Heart right ventricle (tissue), 16 donors: ENCODE data around the gene CAPRIN1. TPM values are rescaled to one million over a fixed set of nuclear protein-coding genes. Genes with fewer than 3 reads are reported as not detected.

Source experiments
- ATAC-seq, 8 donors: fragments of 200-7000 bp; cut with Tn5 transposase; one replicate each; pipeline ENCODE4 v1.9.1; 2020; ENCODE audit warnings: mild to moderate bottlenecking in 8 of 8, moderate library complexity in 8 of 8, moderate number of reproducible peaks in 1 of 8
- DNase-seq, 2 donors: peaks; one replicate each; pipeline ENCODE4 v3.0.0-alpha.2; 2020
- H3K27ac ChIP-seq, 10 donors: fragments of 200-600 bp; sonication (generic) in 2 of 10; one replicate each; pipeline versions ENCODE4 v1.5.0 to v1.8.0; 2020 to 2022; ENCODE audit warnings: mild to moderate bottlenecking in 3 of 10
- H3K27me3 ChIP-seq, 7 donors: fragments of 200-600 bp; one replicate each; pipeline ENCODE4 v1.8.0; 2021 to 2022; ENCODE audit warnings: mild to moderate bottlenecking in 2 of 7
- H3K36me3 ChIP-seq, 9 donors: fragments of 200-600 bp; sonication (generic) in 1 of 9; one replicate each; pipeline versions ENCODE4 v1.5.0 to v1.8.0; 2020 to 2022; ENCODE audit warnings: mild to moderate bottlenecking in 2 of 9
- H3K4me1 ChIP-seq, 9 donors: fragments of 200-600 bp; sonication (generic) in 1 of 9; one replicate each; pipeline versions ENCODE4 v1.5.0 to v1.8.0; 2020 to 2022; ENCODE audit warnings: mild to moderate bottlenecking in 4 of 9
- H3K4me3 ChIP-seq, 10 donors: fragments of 200-600 bp; sonication (generic) in 2 of 10; one replicate each; pipeline versions ENCODE4 v1.5.0 to v1.8.0; 2020 to 2022; ENCODE audit warnings: mild to moderate bottlenecking in 7 of 10, moderate library complexity in 2 of 10
- H3K9me3 ChIP-seq, 11 donors: fragments of 200-600 bp in 10 of 11; sonication (generic) in 2 of 11; one replicate each; pipeline versions ENCODE4 v1.5.0 to v1.8.0; 2013 to 2022; ENCODE audit warnings: mild to moderate bottlenecking in 2 of 11, control low read depth in 1 of 11, moderate library complexity in 1 of 11
- WGBS, 2 donors: extraction: QIAGEN DNeasy Blood & Tissue Kit; methylation state at CpG; one replicate each; pipeline ENCODE4 v1.1.7; 2013; ENCODE audit warnings: inconsistent platforms in 1 of 2; 5-methylcytosine and 5-hydroxymethylcytosine counted together
- intact Hi-C, 10 donors: fragments of 100-400 bp; cut with DNase I; formaldehyde crosslinking; loops; one replicate each; pipeline versions ENCODE4 v1.11.1 to v1.14.2; 2022
- polyA plus RNA-seq, 2 donors: library from polyadenylated mRNA; stranded (reverse); fragments of 200-250 nt; gene quantifications; one replicate each; pipeline ENCODE4 v1.2.3, GENCODE V29; 2013
- total RNA-seq, 10 donors: library from RNA; stranded (reverse); fragmentation: NEBNext Ultra II Directional in 3 of 10; extraction: Animal tissue kit (Norgen Biotek cat#: 25700) in 3 of 10; gene quantifications; one replicate each; pipeline versions ENCODE4 v1.2.1 to v1.2.4, GENCODE V29; 2021 to 2023
- TF ChIP-seq, protein P1 (sequence below), 9 donors: fragments of 200-600 bp; sonication (generic) in 2 of 9; IDR thresholded peaks; one replicate each; pipeline versions ENCODE4 v1.5.0 to v1.8.0; 2021 to 2022; ENCODE audit warnings: antibody characterized with exemption in 9 of 9, mild to moderate bottlenecking in 5 of 9, moderate library complexity in 1 of 9
- donor health status: Arrhythmogenic right ventricular cardiomyopathy.
- donor health status: ischemic (EF 13 %, LVEDD 7.1; RV severe dilation, severe dysfunction).
- donor health status: healthy with polysubstance abuse.
- donor health status: DM: no; HTN: yes; CAD: no.
- donor health status: DM: no; HTN: no; CAD: no.
- donor health status: ischemic (EF 25% LVEDD 6.9; RV normal size, moderate dysfunction).
- donor health status: ischemic (EF 25% LVEDD 5.7; RV mildly dilated, moderate dysfunction).
- donor health status: healthy.
- donor health status: DM: yes; HTN: yes; CAD: no.
- donor health status: Ischemic cardiomyopathy.
- donor health status: ischemic (EF 35%, LVEDD 5.7; RV mildly dilated, moderate dysfunction).
- donor health status: nonischemic (EF 11% LVEDD 7.7; RV severe dilation, severe dysfunction).
- donor health status: DM: yes; HTN: yes; CAD: no.
- donor health status: PGD.
- donor health status: ischemic (EF 29% LVEDD 5.4; RV normal size, mild dysfunction).
- donor health status: nonischemic (EF 23%, LVEDD 6.1; RV moderate dilation, normal function).

Gene CAPRIN1
- total and polyA plus RNA-seq, 12 donors = 37.9 to 142 (median 118) TPM

DNA sequence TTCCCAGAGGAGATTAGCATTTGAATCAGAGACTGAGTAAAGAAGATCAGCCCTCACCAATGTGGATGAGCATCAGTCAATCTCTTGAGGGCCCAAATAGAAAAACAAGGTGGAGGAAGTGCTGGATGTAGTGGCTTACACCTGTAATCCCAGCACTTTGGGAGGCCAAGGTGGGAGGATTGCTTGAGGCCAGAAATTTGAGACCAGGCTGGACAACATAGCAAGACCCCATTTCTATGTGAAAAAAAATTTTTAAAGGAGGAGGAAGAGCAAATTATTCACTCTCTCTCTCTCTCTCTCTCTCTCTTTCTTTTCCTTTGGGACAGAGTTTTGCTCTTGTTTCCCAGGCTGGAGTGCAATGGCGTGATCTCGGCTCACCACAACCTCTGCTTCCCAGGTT lies 18.1 kb upstream of the CAPRIN1 start:
- DNase-seq (no peak), ATAC-seq (no peak)
- Histone ChIP-seq H3K4me1 (peaks cover 0 to 6% (median 0%) of the 10 kb centered on the region in 9 donors), H3K9me3 (no peaks in the 10 kb centered on the region), H3K4me3 (no peak overlapping the region), H3K27me3 (no peaks in the 10 kb centered on the region), H3K27ac (no peak overlapping the region), H3K36me3 (no peaks in the 10 kb centered on the region)
- TF ChIP-seq, protein P1, sequence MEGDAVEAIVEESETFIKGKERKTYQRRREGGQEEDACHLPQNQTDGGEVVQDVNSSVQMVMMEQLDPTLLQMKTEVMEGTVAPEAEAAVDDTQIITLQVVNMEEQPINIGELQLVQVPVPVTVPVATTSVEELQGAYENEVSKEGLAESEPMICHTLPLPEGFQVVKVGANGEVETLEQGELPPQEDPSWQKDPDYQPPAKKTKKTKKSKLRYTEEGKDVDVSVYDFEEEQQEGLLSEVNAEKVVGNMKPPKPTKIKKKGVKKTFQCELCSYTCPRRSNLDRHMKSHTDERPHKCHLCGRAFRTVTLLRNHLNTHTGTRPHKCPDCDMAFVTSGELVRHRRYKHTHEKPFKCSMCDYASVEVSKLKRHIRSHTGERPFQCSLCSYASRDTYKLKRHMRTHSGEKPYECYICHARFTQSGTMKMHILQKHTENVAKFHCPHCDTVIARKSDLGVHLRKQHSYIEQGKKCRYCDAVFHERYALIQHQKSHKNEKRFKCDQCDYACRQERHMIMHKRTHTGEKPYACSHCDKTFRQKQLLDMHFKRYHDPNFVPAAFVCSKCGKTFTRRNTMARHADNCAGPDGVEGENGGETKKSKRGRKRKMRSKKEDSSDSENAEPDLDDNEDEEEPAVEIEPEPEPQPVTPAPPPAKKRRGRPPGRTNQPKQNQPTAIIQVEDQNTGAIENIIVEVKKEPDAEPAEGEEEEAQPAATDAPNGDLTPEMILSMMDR (IDR thresholded peaks at IDR 0.05) = no peak
- intact Hi-C loops = no loop called here
- 98 to 100% methylated on average over 2 of the region's 2 CpGs for WGBS, 2 donors

DNA sequence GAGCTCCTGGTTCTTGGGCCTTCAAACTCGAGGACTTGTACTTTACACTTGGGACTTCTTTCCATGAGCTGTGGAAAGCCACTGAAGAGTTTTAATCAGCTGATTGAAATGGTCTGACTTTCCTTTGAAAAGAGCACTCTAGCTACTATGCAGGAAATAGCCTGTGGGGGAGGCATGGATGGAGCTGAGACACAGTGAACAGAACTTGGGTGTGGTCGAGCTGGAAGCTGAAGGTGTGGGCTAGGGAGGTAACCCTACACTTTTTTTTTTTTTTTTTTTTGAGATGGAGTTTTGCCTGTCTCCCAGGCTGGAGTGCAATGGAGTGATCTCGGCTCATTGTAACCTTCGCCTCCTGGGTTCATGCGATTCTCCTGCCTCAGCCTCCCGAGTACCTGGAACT lies 17.5 kb upstream of the CAPRIN1 start:
- Histone ChIP-seq H3K27me3 (no peaks in the 10 kb centered on the region), H3K9me3 (no peaks in the 10 kb centered on the region), H3K4me3 (no peak overlapping the region), H3K36me3 (no peaks in the 10 kb centered on the region), H3K27ac (no peak overlapping the region), H3K4me1 (no peaks in the 10 kb centered on the region)
- intact Hi-C loops = no loop called here
- TF ChIP-seq, protein P1 (IDR thresholded peaks at IDR 0.05) = no peak
- DNase-seq = no peak
- ATAC-seq = no peak
- 77 to 87% methylated on average over 6 of the region's 6 CpGs for WGBS, 2 donors

DNA sequence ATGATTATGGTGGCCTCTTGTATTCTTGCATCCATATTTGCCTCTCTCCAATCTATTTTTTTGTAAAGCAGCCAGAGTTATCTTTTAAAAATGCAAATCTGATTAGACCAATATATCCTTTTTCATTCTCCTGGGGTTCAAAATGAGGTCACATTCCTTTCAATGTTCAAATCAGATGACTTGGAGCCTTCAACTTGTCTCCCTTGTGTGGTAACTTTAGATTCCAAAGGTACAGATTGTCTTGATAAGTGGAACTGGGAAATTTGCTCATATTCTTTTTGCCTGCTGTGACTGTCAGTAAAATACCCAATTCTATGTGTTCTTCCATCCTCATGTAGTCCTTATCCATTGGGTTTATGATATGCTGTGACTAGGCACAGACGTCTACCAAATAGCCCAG lies 15.1 kb upstream of the CAPRIN1 start:
- H3K4me1 ChIP-seq = no peaks in the 10 kb centered on the region
- TF ChIP-seq, protein P1 (IDR thresholded peaks at IDR 0.05) = no peak
- H3K27ac ChIP-seq = no peak overlapping the region
- WGBS, 2 donors = 88 to 97% methylated on average over 1 of the region's 1 CpG
- DNase-seq (no peak), ATAC-seq (no peak)
- H3K27me3 ChIP-seq = no peaks in the 10 kb centered on the region
- H3K36me3 ChIP-seq = no peaks in the 10 kb centered on the region
- H3K4me3 ChIP-seq = no peak overlapping the region
- no peaks in the 10 kb centered on the region for H3K9me3 ChIP-seq
- intact Hi-C loops = no loop called here

DNA sequence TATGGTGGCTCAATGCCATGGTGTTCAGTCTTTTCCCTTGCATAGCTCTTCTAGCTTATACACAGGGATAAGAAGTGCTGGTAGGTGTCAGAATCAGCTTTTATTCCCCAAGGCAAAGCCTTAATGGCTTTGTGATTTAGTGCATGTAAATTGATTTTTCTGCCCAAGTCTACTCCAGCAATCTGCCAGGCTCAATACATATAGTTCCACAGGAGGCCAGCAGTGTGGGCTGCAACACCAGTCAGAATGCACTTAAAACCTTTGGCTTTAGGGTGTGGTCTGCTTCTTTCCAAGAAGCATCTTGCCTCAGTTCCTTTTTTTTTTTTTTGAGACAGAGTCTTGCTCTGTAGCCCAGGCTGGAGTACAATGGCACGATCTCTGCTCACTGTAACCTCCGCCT lies 14.5 kb upstream of the CAPRIN1 start:
- DNase-seq = no peak
- no peaks in the 10 kb centered on the region for H3K9me3 ChIP-seq
- intact Hi-C loops = no loop called here
- H3K27ac ChIP-seq = no peak overlapping the region
- TF ChIP-seq, protein P1 (IDR thresholded peaks at IDR 0.05) = no peak
- H3K27me3 ChIP-seq = no peaks in the 10 kb centered on the region
- no peak overlapping the region for H3K4me3 ChIP-seq
- WGBS, 2 donors = 85 to 88% methylated on average over 2 of the region's 2 CpGs
- no peak for ATAC-seq
- no peaks in the 10 kb centered on the region for H3K4me1 ChIP-seq
- no peaks in the 10 kb centered on the region for H3K36me3 ChIP-seq

DNA sequence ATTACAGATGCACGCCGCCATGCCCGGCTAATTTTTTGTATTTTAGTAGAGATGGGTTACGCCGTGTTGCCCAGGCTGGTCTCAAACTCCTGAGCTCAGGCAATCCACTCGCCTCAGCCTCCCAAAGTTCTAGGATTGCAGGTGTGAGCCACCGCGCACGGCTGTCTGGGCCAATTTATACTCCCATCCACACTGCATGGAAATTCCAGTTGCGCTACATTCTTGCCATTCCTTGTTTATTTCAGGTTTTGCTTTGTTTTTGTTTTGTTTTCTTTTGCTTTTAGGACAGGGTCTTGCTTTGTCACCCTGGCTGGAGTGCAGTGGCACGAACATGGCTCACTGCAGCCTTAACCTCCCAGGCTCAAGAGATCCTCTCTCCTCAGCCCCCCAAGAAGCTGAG lies 11.0 kb upstream of the CAPRIN1 start:
- DNase-seq (no peak), ATAC-seq (no peak)
- 95 to 97% methylated on average over 11 of the region's 11 CpGs for WGBS, 2 donors
- no peaks in the 10 kb centered on the region for H3K27me3 ChIP-seq
- H3K4me1 ChIP-seq = peaks cover 0 to 4% (median 0%) of the 10 kb centered on the region in 9 donors
- no peak overlapping the region for H3K4me3 ChIP-seq
- intact Hi-C loops = no loop called here
- TF ChIP-seq, protein P1 (IDR thresholded peaks at IDR 0.05) = no peak
- H3K9me3 ChIP-seq = no peaks in the 10 kb centered on the region
- no peak overlapping the region for H3K27ac ChIP-seq
- H3K36me3 ChIP-seq = no peaks in the 10 kb centered on the region
